Stimulated activated CD8-positive, alpha-beta memory T cell treated with anti-CD3 and anti-CD28 coated beads, Interleukin-4, amount 100 ng/mL, for 4 hours (primary cell): ENCODE results near the gene NLGN4Y.
"Not testable (repeated sequence)": the region's sequence is repeated elsewhere in the genome, so short reads cannot be mapped to it uniquely, and the experiment has no call there.

ENCODE experiments used
- DNase-seq, 2 donors: peaks; one replicate each; pipeline ENCODE4 v3.0.0-alpha.2; 2020; ENCODE audit warnings: low read depth in 2 of 2, low spot score in 1 of 2

NLGN4Y gene

GRCh38 chrY:14834103-14835060 is 310.1 kb downstream of the NLGN4Y start:
- no peak for DNase-seq

- DNase-seq, result no peak
Observed at GRCh38 chrY:14837466-14837865, 313.1 kb downstream of the NLGN4Y start.

- no peak for DNase-seq
Observed at GRCh38 chrY:14850734-14851133, 326.4 kb downstream of the NLGN4Y start.

- no peak for DNase-seq
Observed at GRCh38 chrY:14860448-14860847, 336.1 kb downstream of the NLGN4Y start.

- DNase-seq, result not testable (repeated sequence)
Observed at GRCh38 chrY:14861033-14861432, 336.7 kb downstream of the NLGN4Y start.

GRCh38 chrY:14871971-14872370 is 347.6 kb downstream of the NLGN4Y start:
- DNase-seq, result no peak
